ENCODE results near the gene PREX1. TPM values are rescaled to one million over a fixed set of nuclear protein-coding genes. Genes with fewer than 3 reads are reported as not detected.

Gene PREX1
- total RNA-seq: 3.3 and 30.4 TPM in 2 replicates

GRCh38 chr20:48827855-48828733 lies at the start of gene PREX1:
Gene PREX1 (minus strand): TSS chr20:48827999. CDS start chr20:48827860, 139 bp downstream.

Other genes starting within 250 kb of the PREX1 start
- 53.6 and 54.7 TPM in 2 replicates for gene ARFGEF2, start 93.7 kb upstream of the PREX1 start, total RNA-seq
- gene CSE1L, start 218.3 kb upstream of the PREX1 start, total RNA-seq: 33.3 and 180 TPM in 2 replicates

Measured in placental pericyte (primary cell).